Gastrocnemius medialis (tissue), 4 donors: ENCODE data around the gene PPT1. TPM values are rescaled to one million over a fixed set of nuclear protein-coding genes. Genes with fewer than 3 reads are reported as not detected.

ENCODE experiments used
- ATAC-seq, 2 donors: fragments of 150-250 bp; one replicate each; pipeline ENCODE4 v1.9.1; 2016
- DNase-seq, 2 donors: peaks; one replicate each; pipeline ENCODE4 v3.0.0-alpha.2; 2019
- H3K27ac ChIP-seq, 4 donors: fragments of 200-600 bp; sonication (generic); 1 replicate in 1 of 4; 2 replicates in 3 of 4; pipeline ENCODE4 v1.5.1; 2016 to 2018; ENCODE audit warnings: mild to moderate bottlenecking in 2 of 4, moderate library complexity in 1 of 4
- H3K27me3 ChIP-seq, 3 donors: fragments of 200-600 bp; sonication (generic) in 2 of 3; 1 replicate in 1 of 3; 2 replicates in 2 of 3; pipeline versions ENCODE4 v1.5.1 to v1.6.0; 2016 to 2019; ENCODE audit warnings: mild to moderate bottlenecking in 1 of 3, moderate library complexity in 1 of 3
- H3K36me3 ChIP-seq, 2 donors: fragments of 200-600 bp; sonication (generic) in 1 of 2; one replicate each; pipeline ENCODE4 v1.5.1; 2017 to 2018
- H3K4me1 ChIP-seq, 2 donors: fragments of 200-600 bp; sonication (generic) in 1 of 2; one replicate each; pipeline ENCODE4 v1.5.1; 2016 to 2017; ENCODE audit warnings: mild to moderate bottlenecking in 2 of 2
- H3K4me3 ChIP-seq, 4 donors: fragments of 200-600 bp; sonication (generic) in 3 of 4; 1 replicate in 1 of 4; 2 replicates in 3 of 4; pipeline ENCODE4 v1.5.1; 2016 to 2019; ENCODE audit warnings: mild to moderate bottlenecking in 2 of 4
- H3K9me3 ChIP-seq, 3 donors: fragments of 200-600 bp; sonication (generic) in 2 of 3; 1 replicate in 1 of 3; 2 replicates in 2 of 3; pipeline ENCODE4 v1.5.1; 2016 to 2019
- POLR2A ChIP-seq, 2 donors: fragments of 450-650 bp; IDR thresholded peaks; one replicate each; pipeline ENCODE4 v1.6.1; 2017; ENCODE audit warnings: antibody characterized with exemption in 2 of 2, mild to moderate bottlenecking in 2 of 2, moderate library complexity in 2 of 2
- in situ Hi-C, 4 donors: fragments of 200-750 bp; cut with MboI; loops; one replicate each; pipeline versions ENCODE4 v1.15.0 to v1.8.0; 2017; ENCODE audit warnings: low sequenced_read_pairs in 4 of 4
- intact Hi-C: fragments of 100-400 bp; cut with DNase I; formaldehyde crosslinking; loops from one replicate; pipeline ENCODE4 v1.15.1; 2023; ENCODE audit warnings: low total_unique reads
- total RNA-seq, 4 donors: library from RNA; depleted of rRNA; stranded (reverse); fragments of >200 nt; gene quantifications; one replicate each; pipeline versions ENCODE4 v1.1.0 to v1.2.3, GENCODE V29; 2016
- TF ChIP-seq, protein P1 (sequence below), 5 experiments: fragments of 450-650 bp in 3 of 5; fragments of 200-600 bp in 2 of 5; sonication (generic) in 2 of 5; IDR thresholded peaks in 4 of 5; conservative IDR thresholded peaks in 1 of 5; 1 replicate in 4 of 5; 2 replicates in 1 of 5; pipeline ENCODE4 v1.5.1; 2016 to 2019; ENCODE audit warnings: antibody characterized with exemption in 5 of 5, mild to moderate bottlenecking in 3 of 5, moderate library complexity in 3 of 5

PPT1 gene
- total RNA-seq, 4 donors from 2014 or later, result 8.5 to 23.2 (median 13.4) TPM

GRCh38 chr1:40030528-40031135 is 66.4 kb downstream of the PPT1 start:
- intact Hi-C loops, result no loop called here
- ATAC-seq (no peak), DNase-seq (no peak)
- no peaks in the 10 kb centered on the region for H3K9me3 ChIP-seq
- TF ChIP-seq POLR2A (IDR thresholded peaks at IDR 0.05), result no peak
- TF ChIP-seq, protein P1, sequence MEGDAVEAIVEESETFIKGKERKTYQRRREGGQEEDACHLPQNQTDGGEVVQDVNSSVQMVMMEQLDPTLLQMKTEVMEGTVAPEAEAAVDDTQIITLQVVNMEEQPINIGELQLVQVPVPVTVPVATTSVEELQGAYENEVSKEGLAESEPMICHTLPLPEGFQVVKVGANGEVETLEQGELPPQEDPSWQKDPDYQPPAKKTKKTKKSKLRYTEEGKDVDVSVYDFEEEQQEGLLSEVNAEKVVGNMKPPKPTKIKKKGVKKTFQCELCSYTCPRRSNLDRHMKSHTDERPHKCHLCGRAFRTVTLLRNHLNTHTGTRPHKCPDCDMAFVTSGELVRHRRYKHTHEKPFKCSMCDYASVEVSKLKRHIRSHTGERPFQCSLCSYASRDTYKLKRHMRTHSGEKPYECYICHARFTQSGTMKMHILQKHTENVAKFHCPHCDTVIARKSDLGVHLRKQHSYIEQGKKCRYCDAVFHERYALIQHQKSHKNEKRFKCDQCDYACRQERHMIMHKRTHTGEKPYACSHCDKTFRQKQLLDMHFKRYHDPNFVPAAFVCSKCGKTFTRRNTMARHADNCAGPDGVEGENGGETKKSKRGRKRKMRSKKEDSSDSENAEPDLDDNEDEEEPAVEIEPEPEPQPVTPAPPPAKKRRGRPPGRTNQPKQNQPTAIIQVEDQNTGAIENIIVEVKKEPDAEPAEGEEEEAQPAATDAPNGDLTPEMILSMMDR (IDR thresholded peaks at IDR 0.05 in 4 of 5, conservative IDR thresholded peaks at IDR 0.05 in 1 of 5), result no peak
- peaks cover 1 to 9% of the 10 kb centered on the region in 2 donors for H3K4me1 ChIP-seq
- no peaks in the 10 kb centered on the region for H3K36me3 ChIP-seq
- no peaks in the 10 kb centered on the region for H3K27me3 ChIP-seq
- H3K4me3 ChIP-seq, result no peak overlapping the region
- in situ Hi-C loops, result loop anchor here in 1 of 4 donors (5.0 to 10.0 kb wide), 2 partner anchors 106 to 213 kb away; no protein-coding TSS in a partner anchor
- H3K27ac ChIP-seq, result no peak overlapping the region

GRCh38 chr1:40029608-40030007 is 67.4 kb downstream of the PPT1 start:
- DNase-seq (no peak), ATAC-seq (no peak)
- TF ChIP-seq, protein P1 (IDR thresholded peaks at IDR 0.05 in 4 of 5, conservative IDR thresholded peaks at IDR 0.05 in 1 of 5), result no peak
- TF ChIP-seq POLR2A (IDR thresholded peaks at IDR 0.05), result no peak
- no peaks in the 10 kb centered on the region for H3K9me3 ChIP-seq
- no peak overlapping the region for H3K27ac ChIP-seq
- H3K27me3 ChIP-seq, result no peaks in the 10 kb centered on the region
- H3K4me3 ChIP-seq, result no peak overlapping the region
- intact Hi-C loops, result no loop called here
- no peaks in the 10 kb centered on the region for H3K36me3 ChIP-seq
- peaks cover 0 to 9% of the 10 kb centered on the region in 2 donors for H3K4me1 ChIP-seq
- in situ Hi-C loops, result loop anchor here in 1 of 4 donors (5.0 to 10.0 kb wide), 2 partner anchors 105 to 212 kb away; no protein-coding TSS in a partner anchor

- H3K36me3 ChIP-seq, result no peaks in the 10 kb centered on the region
- H3K4me1 ChIP-seq, result peaks cover 0 to 9% of the 10 kb centered on the region in 2 donors
- H3K4me3 ChIP-seq, result no peak overlapping the region
- DNase-seq (no peak), ATAC-seq (no peak)
- H3K9me3 ChIP-seq, result no peaks in the 10 kb centered on the region
- H3K27ac ChIP-seq, result no peak overlapping the region
- in situ Hi-C loops, result no loop called here
- TF ChIP-seq, protein P1 (IDR thresholded peaks at IDR 0.05 in 4 of 5, conservative IDR thresholded peaks at IDR 0.05 in 1 of 5), result no peak
- TF ChIP-seq POLR2A (IDR thresholded peaks at IDR 0.05), result no peak
- no peaks in the 10 kb centered on the region for H3K27me3 ChIP-seq
- intact Hi-C loops, result no loop called here
Observed at GRCh38 chr1:40027647-40028046, 69.4 kb downstream of the PPT1 start.

DNA sequence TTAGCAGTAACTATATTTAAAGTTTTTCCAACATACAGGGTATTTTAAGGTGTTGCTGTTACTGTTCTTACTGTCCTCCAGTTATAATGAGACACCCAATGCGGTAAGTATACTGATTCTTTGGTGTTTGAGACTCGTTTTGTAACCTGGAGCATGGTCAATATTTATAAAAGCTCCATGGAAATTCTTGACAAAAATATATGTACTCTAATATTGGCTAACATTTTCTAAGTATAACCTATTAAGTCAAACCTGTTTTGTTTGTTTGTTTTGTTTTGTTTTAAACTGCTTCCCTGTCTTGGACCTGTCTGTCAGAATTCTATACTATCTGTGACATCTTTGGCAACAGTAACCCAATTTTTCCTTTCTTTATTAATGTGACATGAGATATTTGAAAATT is 72.4 kb downstream of the PPT1 start:
- no peak overlapping the region for H3K4me3 ChIP-seq
- intact Hi-C loops, result no loop called here
- H3K4me1 ChIP-seq, result no peaks in the 10 kb centered on the region
- H3K36me3 ChIP-seq, result no peaks in the 10 kb centered on the region
- H3K27ac ChIP-seq, result no peak overlapping the region
- H3K27me3 ChIP-seq, result no peaks in the 10 kb centered on the region
- no peaks in the 10 kb centered on the region for H3K9me3 ChIP-seq
- DNase-seq, result no peak
- TF ChIP-seq, protein P1 (IDR thresholded peaks at IDR 0.05 in 4 of 5, conservative IDR thresholded peaks at IDR 0.05 in 1 of 5), result no peak
- no peak for TF ChIP-seq POLR2A (IDR thresholded peaks at IDR 0.05)
- in situ Hi-C loops, result no loop called here
- no peak for ATAC-seq
